WI38 (cell line): Measurements from ENCODE around the gene TERF2IP.

ENCODE experiments used
- H3K4me3 ChIP-seq: 2 replicates; pipeline ENCODE4 v1.5.1; 2011; ENCODE audit warnings: low read depth, mild to moderate bottlenecking, control low read depth, low read length
- TF ChIP-seq, protein P1 (sequence below): IDR thresholded peaks from 2 replicates; pipeline ENCODE4 v1.5.1; 2012; ENCODE audit warnings: low read depth, mild to moderate bottlenecking, control low read depth, low read length

Gene TERF2IP

GRCh38 chr16:75697571-75697970 lies 50.0 kb downstream of the TERF2IP start:
- TF ChIP-seq, protein P1, sequence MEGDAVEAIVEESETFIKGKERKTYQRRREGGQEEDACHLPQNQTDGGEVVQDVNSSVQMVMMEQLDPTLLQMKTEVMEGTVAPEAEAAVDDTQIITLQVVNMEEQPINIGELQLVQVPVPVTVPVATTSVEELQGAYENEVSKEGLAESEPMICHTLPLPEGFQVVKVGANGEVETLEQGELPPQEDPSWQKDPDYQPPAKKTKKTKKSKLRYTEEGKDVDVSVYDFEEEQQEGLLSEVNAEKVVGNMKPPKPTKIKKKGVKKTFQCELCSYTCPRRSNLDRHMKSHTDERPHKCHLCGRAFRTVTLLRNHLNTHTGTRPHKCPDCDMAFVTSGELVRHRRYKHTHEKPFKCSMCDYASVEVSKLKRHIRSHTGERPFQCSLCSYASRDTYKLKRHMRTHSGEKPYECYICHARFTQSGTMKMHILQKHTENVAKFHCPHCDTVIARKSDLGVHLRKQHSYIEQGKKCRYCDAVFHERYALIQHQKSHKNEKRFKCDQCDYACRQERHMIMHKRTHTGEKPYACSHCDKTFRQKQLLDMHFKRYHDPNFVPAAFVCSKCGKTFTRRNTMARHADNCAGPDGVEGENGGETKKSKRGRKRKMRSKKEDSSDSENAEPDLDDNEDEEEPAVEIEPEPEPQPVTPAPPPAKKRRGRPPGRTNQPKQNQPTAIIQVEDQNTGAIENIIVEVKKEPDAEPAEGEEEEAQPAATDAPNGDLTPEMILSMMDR: no peak
- H3K4me3 ChIP-seq: no peak overlapping the region

DNA sequence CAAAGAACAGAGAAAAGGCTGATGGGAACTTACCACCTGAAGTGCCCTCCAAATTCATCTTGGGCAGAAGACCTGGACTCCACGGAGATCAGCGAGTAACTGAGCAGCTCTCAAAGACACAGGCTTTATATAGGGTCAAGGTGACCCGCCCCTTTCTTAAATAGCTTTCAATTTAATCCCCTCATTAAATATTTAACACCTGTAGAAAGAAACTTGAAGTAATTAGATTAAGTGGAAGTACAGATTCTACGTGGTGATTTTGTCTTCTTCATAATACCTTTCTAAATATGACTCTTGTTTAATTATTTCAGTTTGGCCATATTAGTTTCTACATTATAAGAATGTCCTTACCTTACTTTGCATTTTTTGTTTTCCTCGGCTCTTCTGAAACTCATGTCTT lies 53.8 kb downstream of the TERF2IP start, which contains the start of gene DUXB:
Gene DUXB (minus strand): TSS at position 101 of the 400 bp plus-strand sequence. CDS start 43 bp downstream, at position 58.
- TF ChIP-seq, protein P1: no peak
- no peak within 1 kb of the TSS for H3K4me3 ChIP-seq

- H3K4me3 ChIP-seq: no peak overlapping the region
- TF ChIP-seq, protein P1: no peak
These were observed 54.7 kb downstream of the TERF2IP start for GRCh38 chr16:75702242-75702641.

DNA sequence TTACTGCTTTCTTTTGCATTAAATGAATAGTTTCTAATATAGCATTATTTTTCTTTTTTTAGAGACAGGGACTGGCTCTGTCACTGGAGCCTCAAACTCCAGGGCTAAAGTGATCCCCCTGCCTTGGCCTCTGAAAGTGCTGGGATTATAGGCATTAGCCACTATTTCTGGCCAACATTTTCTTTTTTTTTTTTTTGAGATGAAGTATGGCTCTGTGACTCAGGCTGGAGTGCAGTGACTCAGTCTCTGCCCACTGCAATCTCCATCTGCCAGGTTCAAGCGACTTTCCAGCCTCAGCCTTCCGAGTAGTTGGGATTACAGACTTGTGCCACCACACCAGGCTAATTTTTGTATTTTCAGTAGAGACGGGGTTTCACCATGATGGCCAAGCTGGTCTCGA lies 55.7 kb downstream of the TERF2IP start:
- no peak overlapping the region for H3K4me3 ChIP-seq
- TF ChIP-seq, protein P1: no peak
